CD4-positive, alpha-beta T cell (primary cell): ENCODE results near the gene WIPI1. TPM values are rescaled to one million over a fixed set of nuclear protein-coding genes. Genes with fewer than 3 reads are reported as not detected.

Experiments used
- ATAC-seq: fragments of 200-7000 bp; cut with Tn5 transposase; one replicate; pipeline ENCODE4 v1.10.0; 2022; ENCODE audit warnings: mild to moderate bottlenecking; ENCODE audit not compliant: poor library complexity
- CTCF ChIA-PET: fragments of 350-600 bp; sonication (Branson Sonifier 250); formaldehyde crosslinking; loops from one replicate; lab custom pipeline; 2021; ENCODE audit warnings: antibody characterized with exemption, inconsistent platforms; lab: Charles Lee
- POLR2A ChIA-PET: fragments of 350-600 bp; sonication (Branson Sonifier 250); formaldehyde crosslinking; loops from one replicate; lab custom pipeline; 2021; ENCODE audit warnings: antibody characterized with exemption, inconsistent platforms; lab: Charles Lee
- DNase-seq, 14 experiments: peaks; one replicate each; pipeline ENCODE4 v3.0.0-alpha.2; 2013 to 2020; ENCODE audit warnings: mixed read lengths in 2 of 14
- H3K27ac ChIP-seq, 2 donors: one replicate each; pipeline versions ENCODE4 v1.5.1 to v1.7.0; 2013; ENCODE audit warnings: low read length in 2 of 2, low read depth in 1 of 2, mild to moderate bottlenecking in 1 of 2
- H3K27me3 ChIP-seq, 2 experiments: 1 replicate in 1 of 2; 2 replicates in 1 of 2; pipeline versions ENCODE4 v1.6.1 to v1.7.0; 2013; ENCODE audit warnings: low read length in 2 of 2, control low read depth in 1 of 2, mild to moderate bottlenecking in 1 of 2, moderate library complexity in 1 of 2; ENCODE audit not compliant: insufficient read depth in 2 of 2, control insufficient read depth in 1 of 2
- H3K36me3 ChIP-seq: one replicate; pipeline ENCODE4 v1.6.1; 2013; ENCODE audit warnings: low read length, control low read depth; ENCODE audit not compliant: insufficient read depth
- H3K4me1 ChIP-seq: one replicate; pipeline ENCODE4 v1.6.1; 2013; ENCODE audit warnings: low read length, control low read depth; ENCODE audit not compliant: insufficient read depth
- H3K4me3 ChIP-seq: one replicate; pipeline ENCODE4 v1.5.1; 2013; ENCODE audit warnings: mild to moderate bottlenecking, low read length, moderate library complexity
- H3K9me3 ChIP-seq, 2 experiments: 1 replicate in 1 of 2; 2 replicates in 1 of 2; pipeline versions ENCODE4 v1.6.1 to v1.7.0; 2013; ENCODE audit warnings: low read length in 2 of 2, mild to moderate bottlenecking in 2 of 2, control low read depth in 1 of 2, moderate library complexity in 1 of 2; ENCODE audit not compliant: control insufficient read depth in 1 of 2, insufficient read depth in 1 of 2
- H3K27ac Mint-ChIP-seq: one replicate; pipeline ENCODE4 v1.8.0; 2020; ENCODE audit warnings: mixed read lengths
- H3K27me3 Mint-ChIP-seq: one replicate; pipeline ENCODE4 v1.8.0; 2021; ENCODE audit warnings: mixed read lengths
- H3K36me3 Mint-ChIP-seq: one replicate; pipeline ENCODE4 v1.8.0; 2021; ENCODE audit warnings: low read depth, mixed read lengths
- H3K4me1 Mint-ChIP-seq: one replicate; pipeline ENCODE4 v1.8.0; 2021; ENCODE audit warnings: low read depth, mixed read lengths
- H3K4me3 Mint-ChIP-seq: one replicate; pipeline ENCODE4 v1.8.0; 2020; ENCODE audit warnings: mild to moderate bottlenecking, mixed read lengths
- H3K9me3 Mint-ChIP-seq: one replicate; pipeline ENCODE4 v1.8.0; 2020; ENCODE audit warnings: mixed read lengths
- intact Hi-C, 2 experiments: fragments of 100-400 bp; cut with DNase I in 1 of 2; cut with micrococcal nuclease in 1 of 2; formaldehyde crosslinking; loops; one replicate each; pipeline versions ENCODE4 v1.15.1 to v1.9.0; 2023 to 2025; cut with DNase I, micrococcal nuclease
- total RNA-seq, 174 experiments: library from RNA in 2 of 174; stranded (reverse) in 2 of 174; gene quantifications; one replicate each; pipeline ENCODE4 v1.2.3 and lab custom pipeline; 2021 to 2026
- TF ChIP-seq, protein P1 (sequence below): fragments of 200-600 bp; IDR thresholded peaks from one replicate; pipeline ENCODE4 v1.8.0; 2022; ENCODE audit warnings: antibody characterized with exemption, mild to moderate bottlenecking

Gene WIPI1
- total RNA-seq, 2 experiments from 2014 or later, result 2.0 to 2.6 TPM

DNA sequence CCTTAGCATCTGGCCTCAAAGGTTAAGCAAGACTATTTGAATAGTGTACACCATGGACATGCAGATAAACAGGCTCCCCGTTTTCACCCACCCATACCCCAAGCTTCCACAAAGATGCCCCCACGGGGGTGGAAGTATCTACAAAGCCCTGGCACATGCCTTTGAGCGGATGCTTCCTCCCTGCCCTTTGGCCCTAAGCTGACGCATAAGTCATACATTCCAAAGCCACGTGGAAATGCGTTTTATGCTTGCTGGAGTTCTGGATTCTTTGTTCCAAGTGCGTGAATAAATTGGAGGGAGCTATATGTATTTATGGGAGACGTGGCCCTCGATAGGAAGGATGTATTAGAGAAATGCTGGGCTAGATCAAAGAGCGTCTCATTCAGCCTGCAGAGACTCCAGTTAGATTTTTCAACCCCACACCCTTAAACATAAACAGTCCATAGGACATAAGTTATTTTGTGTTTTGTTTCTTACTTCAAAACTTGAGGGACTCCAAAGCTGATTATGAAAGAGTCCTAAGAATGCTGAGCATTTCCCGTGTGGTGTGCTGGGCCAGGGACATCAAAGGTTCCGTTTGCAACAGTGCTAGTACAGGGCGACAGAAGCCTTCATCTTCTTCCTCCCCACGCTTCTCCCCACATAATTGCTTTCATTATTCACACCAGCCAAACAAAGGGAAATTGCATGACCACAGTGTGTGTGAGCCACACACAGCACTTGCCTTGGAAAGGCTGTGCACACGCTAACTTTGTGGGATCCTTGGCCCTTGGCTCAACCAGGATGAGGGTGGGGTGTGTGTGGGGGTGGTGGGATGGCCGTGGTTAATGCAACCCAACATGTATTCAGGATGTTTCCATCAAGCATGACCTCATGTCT, 73.6 kb downstream of the WIPI1 start:
- no peaks in the 10 kb centered on the region for H3K27me3 Mint-ChIP-seq
- H3K4me1 Mint-ChIP-seq, result peaks cover 31% of the 10 kb centered on the region
- TF ChIP-seq, protein P1, sequence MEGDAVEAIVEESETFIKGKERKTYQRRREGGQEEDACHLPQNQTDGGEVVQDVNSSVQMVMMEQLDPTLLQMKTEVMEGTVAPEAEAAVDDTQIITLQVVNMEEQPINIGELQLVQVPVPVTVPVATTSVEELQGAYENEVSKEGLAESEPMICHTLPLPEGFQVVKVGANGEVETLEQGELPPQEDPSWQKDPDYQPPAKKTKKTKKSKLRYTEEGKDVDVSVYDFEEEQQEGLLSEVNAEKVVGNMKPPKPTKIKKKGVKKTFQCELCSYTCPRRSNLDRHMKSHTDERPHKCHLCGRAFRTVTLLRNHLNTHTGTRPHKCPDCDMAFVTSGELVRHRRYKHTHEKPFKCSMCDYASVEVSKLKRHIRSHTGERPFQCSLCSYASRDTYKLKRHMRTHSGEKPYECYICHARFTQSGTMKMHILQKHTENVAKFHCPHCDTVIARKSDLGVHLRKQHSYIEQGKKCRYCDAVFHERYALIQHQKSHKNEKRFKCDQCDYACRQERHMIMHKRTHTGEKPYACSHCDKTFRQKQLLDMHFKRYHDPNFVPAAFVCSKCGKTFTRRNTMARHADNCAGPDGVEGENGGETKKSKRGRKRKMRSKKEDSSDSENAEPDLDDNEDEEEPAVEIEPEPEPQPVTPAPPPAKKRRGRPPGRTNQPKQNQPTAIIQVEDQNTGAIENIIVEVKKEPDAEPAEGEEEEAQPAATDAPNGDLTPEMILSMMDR, result no peak
- Histone ChIP-seq H3K27me3 (no peaks in the 10 kb centered on the region), H3K4me3 (no peak overlapping the region), H3K36me3 (no peaks in the 10 kb centered on the region), H3K27ac (peak overlapping the region in 1 of 2 donors; percentile 11), H3K9me3 (no peaks in the 10 kb centered on the region), H3K4me1 (peaks cover 13% of the 10 kb centered on the region)
- no peaks in the 10 kb centered on the region for H3K36me3 Mint-ChIP-seq
- ChIA-PET CTCF (interaction anchor here (1.0 to 1.1 kb wide), 2 partner anchors 11 to 52 kb away, joined by 3 read pairs; no protein-coding TSS in a partner anchor), POLR2A (interaction anchor here (0.8 to 2.1 kb wide), 5 partner anchors 30 to 119 kb away, joined by 3 to 11 read pairs (median 4); partner anchors contain the start of genes ARSG and SLC16A6)
- H3K27ac Mint-ChIP-seq, result peak overlapping the region; percentile 16
- H3K4me3 Mint-ChIP-seq, result peak overlapping the region; percentile 60
- intact Hi-C loops, result no loop called here
- peak; percentile 61 for ATAC-seq
- peak in 4 of 14 experiments; percentile 40 to 70 (median 48) for DNase-seq
- H3K9me3 Mint-ChIP-seq, result no peaks in the 10 kb centered on the region

GRCh38 chr17:68383120-68383442, 74.2 kb downstream of the WIPI1 start:
- Mint-ChIP-seq H3K4me3 (no peak overlapping the region), H3K4me1 (peaks cover 31% of the 10 kb centered on the region)
- TF ChIP-seq, protein P1, result no peak

GRCh38 chr17:68382582-68383085, 74.7 kb downstream of the WIPI1 start:
- Histone ChIP-seq H3K9me3 (no peaks in the 10 kb centered on the region), H3K27ac (no peak overlapping the region), H3K27me3 (no peaks in the 10 kb centered on the region), H3K4me3 (no peak overlapping the region), H3K36me3 (no peaks in the 10 kb centered on the region), H3K4me1 (peaks cover 13% of the 10 kb centered on the region)
- CTCF ChIA-PET, result interaction anchor here (1.1 kb wide), 1 partner anchor 10 kb away, joined by 3 read pairs; no protein-coding TSS in a partner anchor
- Mint-ChIP-seq H3K27me3 (no peaks in the 10 kb centered on the region), H3K36me3 (no peaks in the 10 kb centered on the region), H3K9me3 (no peaks in the 10 kb centered on the region), H3K4me1 (peaks cover 31% of the 10 kb centered on the region), H3K4me3 (no peak overlapping the region), H3K27ac (no peak overlapping the region)
- no peak for ATAC-seq
- POLR2A ChIA-PET, result interaction anchor here (0.6 to 2.1 kb wide), 3 partner anchors 16 to 91 kb away, joined by 4 to 11 read pairs (median 5); partner anchors contain the start of genes ARSG and SLC16A6
- intact Hi-C loops, result no loop called here
- DNase-seq, result no peak
- TF ChIP-seq, protein P1, result no peak

More at GRCh38 chr17:68383120-68383442, 74.2 kb downstream of the WIPI1 start:
- no peaks in the 10 kb centered on the region for H3K27me3 ChIP-seq
- ChIA-PET CTCF (interaction anchor here (1.1 kb wide), 1 partner anchor 10 kb away, joined by 3 read pairs; no protein-coding TSS in a partner anchor), POLR2A (interaction anchor here (0.6 to 2.1 kb wide), 4 partner anchors 16 to 119 kb away, joined by 3 to 11 read pairs (median 4); partner anchors contain the start of genes ARSG and SLC16A6)
- no peak overlapping the region for H3K4me3 ChIP-seq
- Mint-ChIP-seq H3K9me3 (no peaks in the 10 kb centered on the region), H3K27ac (no peak overlapping the region), H3K36me3 (no peaks in the 10 kb centered on the region), H3K27me3 (no peaks in the 10 kb centered on the region)
- intact Hi-C loops, result no loop called here
- H3K36me3 ChIP-seq, result no peaks in the 10 kb centered on the region
- H3K9me3 ChIP-seq, result no peaks in the 10 kb centered on the region
- ATAC-seq (no peak), DNase-seq (no peak)
- no peak overlapping the region for H3K27ac ChIP-seq
- H3K4me1 ChIP-seq, result peaks cover 13% of the 10 kb centered on the region
